Endothelial cell of umbilical vein (primary cell): ENCODE results near the gene CASK. TPM values are rescaled to one million over a fixed set of nuclear protein-coding genes. Genes with fewer than 3 reads are reported as not detected.

Source experiments
- BruUV-seq: library from RNA; stranded (reverse); fragments of 400-500 nt; replicated peaks from 2 replicates; lab custom pipeline; 2021; lab: Mats Ljungman, UMichigan
- CTCF ChIA-PET: fragments of 300-600, 350-600 bp; sonication (Branson Sonifier 250); formaldehyde crosslinking; loops from one replicate; lab custom pipeline; 2021; ENCODE audit warnings: antibody characterized with exemption, inconsistent platforms; lab: Charles Lee
- POLR2A ChIA-PET: fragments of 300-600, 350-600 bp; sonication (Branson Sonifier 250); formaldehyde crosslinking; loops from one replicate; lab custom pipeline; 2021; ENCODE audit warnings: antibody characterized with exemption, inconsistent platforms; lab: Charles Lee
- DNase-seq: peaks from one replicate; pipeline ENCODE4 v3.0.0-alpha.2; 2011; ENCODE audit warnings: low read depth, low spot score
- FAIRE-seq: peaks from 2 replicates; lab custom pipeline; 2011; peaks lifted over from hg19 to GRCh38; lab: Jason Lieb, UNC
- H2AFZ ChIP-seq: 2 replicates; pipeline ENCODE4 v1.6.0; 2012; ENCODE audit warnings: low read depth, low read length, control low read depth, inconsistent platforms
- H3K27ac ChIP-seq: 2 replicates; pipeline ENCODE4 v1.5.1; 2011; ENCODE audit warnings: low read depth, mild to moderate bottlenecking, control low read depth, low read length, moderate library complexity; ENCODE audit not compliant: insufficient read depth
- H3K27me3 ChIP-seq, 2 experiments: 2 replicates each; pipeline versions ENCODE4 v1.6.0 to v1.6.1; 2011; ENCODE audit warnings: low read length in 2 of 2, mixed read lengths in 1 of 2; ENCODE audit not compliant: control insufficient read depth in 2 of 2, insufficient read depth in 2 of 2
- H3K36me3 ChIP-seq, 2 experiments: 2 replicates in 1 of 2; 3 replicates in 1 of 2; pipeline ENCODE4 v1.5.1; 2011; ENCODE audit warnings: low read length in 2 of 2, mild to moderate bottlenecking in 1 of 2, moderate library complexity in 1 of 2; ENCODE audit not compliant: control insufficient read depth in 2 of 2, insufficient read depth in 2 of 2; ENCODE audit errors: extremely low read depth in 1 of 2
- H3K4me1 ChIP-seq: 3 replicates; pipeline ENCODE4 v1.5.1; 2011; ENCODE audit warnings: mild to moderate bottlenecking, low read length; ENCODE audit not compliant: control insufficient read depth, insufficient read depth; ENCODE audit errors: extremely low read depth
- H3K4me2 ChIP-seq: 2 replicates; pipeline ENCODE4 v1.6.1; 2011; ENCODE audit warnings: low read length, control low read depth, mixed read lengths; ENCODE audit not compliant: insufficient read depth
- H3K4me3 ChIP-seq, 3 experiments: fragments of 200-600 bp in 1 of 3; sonication (generic), shearing (Covaris generic) in 1 of 3; replicated peaks in 1 of 3; 2 replicates each; pipeline ENCODE4 v1.5.1; 2011 to 2016; ENCODE audit warnings: control low read depth in 3 of 3, low read length in 3 of 3, mild to moderate bottlenecking in 2 of 3, inconsistent platforms in 1 of 3, low read depth in 1 of 3, moderate library complexity in 1 of 3; ENCODE audit not compliant: insufficient read depth in 1 of 3
- H3K79me2 ChIP-seq: 2 replicates; pipeline ENCODE4 v1.6.0; 2012; ENCODE audit warnings: low read length, inconsistent platforms; ENCODE audit not compliant: control insufficient read depth, insufficient read depth
- H3K9ac ChIP-seq: replicated peaks from 2 replicates; pipeline ENCODE3; 2011; ENCODE audit warnings: low read length, control low read depth; ENCODE audit not compliant: insufficient read depth; ENCODE audit errors: extremely low read depth
- H3K9me1 ChIP-seq: replicated peaks from 3 replicates; pipeline ENCODE4 v1.6.0; 2011; ENCODE audit warnings: mild to moderate bottlenecking, low read length; ENCODE audit not compliant: control insufficient read depth, insufficient read depth; ENCODE audit errors: extremely low read depth
- H3K9me3 ChIP-seq: replicated peaks from 2 replicates; pipeline ENCODE4 v1.5.1; 2012; ENCODE audit warnings: low read length, inconsistent platforms; ENCODE audit not compliant: control insufficient read depth, insufficient read depth
- H4K20me1 ChIP-seq: replicated peaks from 2 replicates; pipeline ENCODE3; 2011; ENCODE audit warnings: mild to moderate bottlenecking, low read length; ENCODE audit not compliant: control insufficient read depth, insufficient read depth; ENCODE audit errors: extremely low read depth
- CTCF ChIP-seq, 2 donors: IDR thresholded peaks; 1 replicate in 1 of 2; 2 replicates in 1 of 2; pipeline ENCODE4 v1.5.1; 2011; ENCODE audit warnings: low read length in 2 of 2, mild to moderate bottlenecking in 2 of 2, moderate library complexity in 2 of 2, control low read depth in 1 of 2, inconsistent platforms in 1 of 2, low read depth in 1 of 2; ENCODE audit not compliant: insufficient read depth in 1 of 2; ENCODE audit errors: extremely low read depth in 1 of 2
- EZH2 ChIP-seq: IDR thresholded peaks from 2 replicates; pipeline ENCODE4 v1.6.1; 2012; ENCODE audit warnings: borderline replicate concordance, low read depth, mild to moderate bottlenecking, moderate library complexity, low read length, inconsistent platforms; ENCODE audit not compliant: severe bottlenecking
- FOS ChIP-seq: IDR thresholded peaks from 2 replicates; pipeline ENCODE4 v1.6.1; 2011; ENCODE audit warnings: mild to moderate bottlenecking, low read length, moderate library complexity, borderline replicate concordance; ENCODE audit not compliant: insufficient read depth
- GATA2 ChIP-seq: IDR thresholded peaks from 2 replicates; pipeline ENCODE4 v1.7.0; 2011; ENCODE audit warnings: low read depth, mild to moderate bottlenecking, moderate library complexity, mixed read lengths, low read length; ENCODE audit not compliant: insufficient read length, insufficient read depth
- JUN ChIP-seq: IDR thresholded peaks from 2 replicates; pipeline ENCODE4 v1.6.1; 2011; ENCODE audit warnings: borderline replicate concordance, low read depth; ENCODE audit not compliant: insufficient read length, insufficient read depth
- MAX ChIP-seq: IDR thresholded peaks from 2 replicates; pipeline ENCODE4 v1.6.1; 2011; ENCODE audit not compliant: insufficient read depth, insufficient read length
- MYC ChIP-seq: IDR thresholded peaks from one replicate; pipeline ENCODE4 v1.6.1; 2011; ENCODE audit warnings: mild to moderate bottlenecking, low read depth, low read length
- POLR2A ChIP-seq: IDR thresholded peaks from 2 replicates; pipeline ENCODE4 v1.6.1; 2012; ENCODE audit warnings: low read depth, mild to moderate bottlenecking, control low read depth, low read length
- POLR2AphosphoS5 ChIP-seq: IDR thresholded peaks from 2 replicates; pipeline ENCODE4 v1.6.1; 2012; ENCODE audit warnings: low read depth, mild to moderate bottlenecking, control low read depth, low read length, moderate library complexity; ENCODE audit not compliant: insufficient read depth
- dilution Hi-C: fragments of 300-500 bp; cut with MboI; formaldehyde crosslinking; loops from one replicate; pipeline ENCODE4 v1.15.0; 2019; ENCODE audit warnings: low sequenced_read_pairs; ENCODE audit not compliant: extremely low pct_ligation_motif_present
- intact Hi-C: fragments of 100-400 bp; cut with micrococcal nuclease; formaldehyde crosslinking; loops from one replicate; pipeline ENCODE4 v1.10.0; 2022
- polyA plus RNA-seq, 4 experiments: library from polyadenylated mRNA; depleted of rRNA in 3 of 4; stranded (reverse) in 3 of 4; unstranded in 1 of 4; fragments of >200 nt; gene quantifications; 2 replicates each; pipeline versions ENCODE4 v1.2.1 to v1.2.3, GENCODE V29; 2011 to 2012; ENCODE audit warnings: missing spikeins in 1 of 4
- total RNA-seq: library from RNA; stranded (reverse); gene quantifications from 2 replicates; pipeline ENCODE4 v1.2.3, GENCODE V29; 2021

Gene CASK
- total and polyA plus RNA-seq, 2 donors (not counting 3 experiments of a cell fraction or from before 2014, with no cell fraction given) = 6.4 to 30.4 TPM

- BruUV-seq = no TSS peak
- dilution Hi-C loops = no loop called here
- Histone ChIP-seq H3K9me3 (no peaks in the 10 kb centered on the region), H3K36me3 (no peaks in the 10 kb centered on the region), H3K79me2 (no peaks in the 10 kb centered on the region), H3K9ac (no peak overlapping the region), H3K27ac (no peak overlapping the region), H4K20me1 (no peaks in the 10 kb centered on the region), H3K4me2 (no peak overlapping the region), H3K27me3 (no peaks in the 10 kb centered on the region), H3K4me1 (peaks cover 15% of the 10 kb centered on the region), H3K4me3 (no peak overlapping the region), H3K9me1 (no peaks in the 10 kb centered on the region), H2AFZ (no peak overlapping the region)
- ChIA-PET CTCF (interaction anchor here (1.0 to 1.6 kb wide), 4 partner anchors 201 to 240 kb away, joined by 3 to 35 read pairs (median 4); no protein-coding TSS in a partner anchor), POLR2A (no interaction called here)
- TF ChIP-seq GATA2 (no peak), POLR2A (no peak), POLR2AphosphoS5 (no peak), EZH2 (no peak), CTCF (IDR thresholded peaks at IDR 0.05; ENCODE audit: extremely low read depth in 1 of 2, insufficient read depth in 1 of 2, low read depth in 1 of 2, low read length in 2 of 2) (no peak), FOS (no peak), MAX (no peak), MYC (no peak), JUN (no peak)
- intact Hi-C loops = loop anchor here (2.0 kb wide), 2 partner anchors 364 to 2000 kb away; partner anchors contain the start of gene CASK
- DNase-seq = peak; percentile 34
- no peak for FAIRE-seq
Measured at GRCh38 chrX:41558531-41558930, 364.8 kb downstream of the CASK start.
